Colonic mucosa (tissue), 4 donors: ENCODE results near the gene USP7. TPM values are rescaled to one million over a fixed set of nuclear protein-coding genes. Genes with fewer than 3 reads are reported as not detected.

ENCODE experiments used
- DNase-seq: peaks from one replicate; pipeline ENCODE4 v3.0.0-alpha.2; 2020
- H3K27ac ChIP-seq: fragments of 200-600 bp; one replicate; pipeline ENCODE4 v1.8.0; 2021
- H3K27me3 ChIP-seq: fragments of 200-600 bp; one replicate; pipeline ENCODE4 v1.8.0; 2021
- H3K36me3 ChIP-seq: fragments of 200-600 bp; one replicate; pipeline ENCODE4 v1.8.0; 2021
- H3K4me1 ChIP-seq: fragments of 200-600 bp; one replicate; pipeline ENCODE4 v1.8.0; 2021; ENCODE audit warnings: mild to moderate bottlenecking
- H3K4me3 ChIP-seq: fragments of 200-600 bp; one replicate; pipeline ENCODE4 v1.8.0; 2021
- H3K9ac ChIP-seq, 2 donors: one replicate each; pipeline ENCODE4 v1.7.0; 2013; ENCODE audit warnings: control low read depth in 2 of 2, low read depth in 2 of 2, low read length in 2 of 2
- H3K9me3 ChIP-seq: fragments of 200-600 bp; one replicate; pipeline ENCODE4 v1.8.0; 2021
- CTCF ChIP-seq: fragments of 200-600 bp; IDR thresholded peaks from one replicate; pipeline ENCODE4 v1.8.0; 2022; ENCODE audit warnings: antibody characterized with exemption, mild to moderate bottlenecking
- intact Hi-C: fragments of 100-400 bp; cut with DNase I; formaldehyde crosslinking; loops from one replicate; pipeline ENCODE4 v1.14.1; 2022
- total RNA-seq, 2 donors: library from RNA; stranded (reverse); fragmentation: NEBNext Ultra II Directional in 1 of 2; extraction: Animal tissue kit (Norgen Biotek cat#: 25700) in 1 of 2; gene quantifications; one replicate each; pipeline ENCODE4 v1.2.1, GENCODE V29; 2021
- donor health status: healthy.
- donor health status: DM: no; HTN: no; CAD: no.
- donor health status: DM: no; HTN: no; CAD: no.

USP7 gene
- total RNA-seq, 2 donors from 2014 or later: 147 to 176 TPM

- H3K36me3 ChIP-seq: no peaks in the 10 kb centered on the region
- peak; percentile 69 for DNase-seq
- H3K27me3 ChIP-seq: no peaks in the 10 kb centered on the region
- no peaks in the 10 kb centered on the region for H3K9me3 ChIP-seq
- intact Hi-C loops: no loop called here
- H3K27ac ChIP-seq: peak overlapping the region; percentile 6
- peaks cover 25% of the 10 kb centered on the region for H3K4me1 ChIP-seq
- peak overlapping the region; percentile 76 for H3K4me3 ChIP-seq
- TF ChIP-seq CTCF: no peak
- H3K9ac ChIP-seq: peak overlapping the region; percentile 14 to 88
Measured at GRCh38 chr16:8866118-8866883, 97.4 kb downstream of the USP7 start.

GRCh38 chr16:8865145-8865882 is 98.4 kb downstream of the USP7 start:
- H3K4me3 ChIP-seq: no peak overlapping the region
- no peaks in the 10 kb centered on the region for H3K36me3 ChIP-seq

GRCh38 chr16:8864480-8865110 is 99.1 kb downstream of the USP7 start:
- DNase-seq: no peak
- no peak overlapping the region for H3K4me3 ChIP-seq
- peaks cover 25% of the 10 kb centered on the region for H3K4me1 ChIP-seq
- no peak overlapping the region for H3K9ac ChIP-seq
- no peak overlapping the region for H3K27ac ChIP-seq
- no peaks in the 10 kb centered on the region for H3K9me3 ChIP-seq
- no peak for TF ChIP-seq CTCF
- intact Hi-C loops: no loop called here
- no peaks in the 10 kb centered on the region for H3K27me3 ChIP-seq
- no peaks in the 10 kb centered on the region for H3K36me3 ChIP-seq

More at GRCh38 chr16:8865145-8865882, 98.4 kb downstream of the USP7 start:
- TF ChIP-seq CTCF: no peak
- no peak overlapping the region for H3K27ac ChIP-seq
- no peak for DNase-seq
- intact Hi-C loops: no loop called here
- no peaks in the 10 kb centered on the region for H3K9me3 ChIP-seq
- no peaks in the 10 kb centered on the region for H3K27me3 ChIP-seq
- peaks cover 25% of the 10 kb centered on the region for H3K4me1 ChIP-seq
- no peak overlapping the region for H3K9ac ChIP-seq

DNA sequence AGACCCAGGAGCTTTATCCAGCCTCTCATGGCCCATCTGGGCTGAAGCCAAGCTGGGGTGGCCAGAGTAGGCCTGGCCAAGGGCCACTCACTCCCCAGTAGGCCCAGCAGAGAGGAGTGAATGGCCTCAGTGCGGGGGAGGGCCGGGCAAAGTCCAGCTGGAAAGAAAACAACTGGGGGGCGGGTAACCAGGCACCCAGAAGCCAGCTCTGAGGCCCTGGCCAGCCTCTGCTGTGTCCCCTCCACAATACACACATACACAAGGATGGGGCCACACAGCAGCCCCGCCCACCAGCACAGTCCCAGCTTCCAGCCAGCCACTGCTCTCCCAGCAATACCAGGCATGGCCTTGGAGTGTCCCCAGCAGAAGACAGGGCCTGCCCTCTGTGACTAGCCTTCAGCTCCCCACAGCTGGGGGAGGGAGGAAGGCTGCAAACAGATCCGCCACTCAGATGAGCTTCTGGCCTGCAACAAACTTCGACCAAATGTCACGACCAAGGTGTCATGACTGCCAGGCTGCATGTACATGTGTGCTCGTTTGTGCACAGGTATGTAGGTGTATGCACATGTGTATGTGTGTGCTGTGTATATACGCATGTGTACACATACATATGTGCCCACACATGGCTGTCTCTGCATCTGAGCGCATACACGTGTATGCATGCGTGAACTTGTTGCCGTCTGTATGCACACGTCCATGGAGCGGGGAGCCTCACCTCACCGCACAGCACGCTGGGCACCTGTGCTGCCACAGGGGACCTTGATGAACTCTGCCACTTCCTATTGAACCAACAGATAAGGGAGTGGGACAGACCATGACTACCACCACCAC is 99.9 kb downstream of the USP7 start:
- H3K9me3 ChIP-seq: no peaks in the 10 kb centered on the region
- peaks cover 25% of the 10 kb centered on the region for H3K4me1 ChIP-seq
- TF ChIP-seq CTCF: no peak
- H3K4me3 ChIP-seq: no peak overlapping the region
- H3K36me3 ChIP-seq: no peaks in the 10 kb centered on the region
- DNase-seq: peak; percentile 67
- intact Hi-C loops: no loop called here
- peak overlapping the region in 1 of 2 donors; percentile 19 for H3K9ac ChIP-seq
- peak overlapping the region; percentile 32 for H3K27ac ChIP-seq
- no peaks in the 10 kb centered on the region for H3K27me3 ChIP-seq
